ENCODE data around the gene CAPN2.
A peak's percentile ranks its signal among the peaks of the same experiment; 100 is the strongest.
"Not testable (repeated sequence)": the region's sequence is repeated elsewhere in the genome, so short reads cannot be mapped to it uniquely, and the experiment has no call there.

Gene CAPN2

GRCh38 chr1:223815865-223816264 is 103.5 kb downstream of the CAPN2 start:
- H3K79me2 ChIP-seq (ENCODE audit: control insufficient read depth, insufficient read depth, low read length, unreplicated experiment) = peaks cover 32% of the 10 kb centered on the region
- no peaks in the 10 kb centered on the region for H3K27me3 ChIP-seq (ENCODE audit: insufficient read depth, low read length)
- H3K4me1 ChIP-seq (ENCODE audit: control insufficient read depth, insufficient read depth, low read length, unreplicated experiment) = peaks cover 36% of the 10 kb centered on the region
- peak overlapping the region; percentile 65 for H3K27ac ChIP-seq (ENCODE audit: low read depth, low read length)
- H3K36me3 ChIP-seq (ENCODE audit: insufficient read depth, low read length) = no peaks in the 10 kb centered on the region
- 0 out of 2 replicates have a peak overlapping the region, but pooled peaks have one; percentile 54 for H3K4me3 ChIP-seq (ENCODE audit: low read depth, low read length)
- no peak overlapping the region for H2AFZ ChIP-seq (ENCODE audit: low read length, unreplicated experiment)

DNA sequence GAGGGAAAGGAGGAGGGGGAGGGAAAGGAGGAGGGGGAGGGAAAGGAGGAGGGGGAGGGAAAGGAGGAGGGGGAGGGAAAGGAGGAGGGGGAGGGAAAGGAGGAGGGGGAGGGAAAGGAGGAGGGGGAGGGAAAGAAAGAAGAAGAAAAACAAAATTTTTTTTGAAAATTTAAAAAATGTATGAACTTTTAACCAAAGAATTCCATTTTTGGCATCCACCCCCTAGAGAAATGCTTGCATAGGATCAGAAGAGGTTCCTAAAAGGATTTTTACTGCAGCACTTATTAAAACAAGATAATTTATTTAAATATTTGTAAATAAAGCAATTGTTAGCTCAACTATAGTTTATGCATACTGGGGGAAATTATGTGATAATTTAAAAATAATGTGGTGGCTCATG is 104.9 kb downstream of the CAPN2 start:
- not testable (repeated sequence) for H2AFZ ChIP-seq (ENCODE audit: low read length, unreplicated experiment); H3K27ac ChIP-seq (ENCODE audit: low read depth, low read length); H3K27me3 ChIP-seq (ENCODE audit: insufficient read depth, low read length); H3K36me3 ChIP-seq (ENCODE audit: insufficient read depth, low read length); H3K4me3 ChIP-seq (ENCODE audit: low read depth, low read length)
- Histone ChIP-seq H3K4me1 (ENCODE audit: control insufficient read depth, insufficient read depth, low read length, unreplicated experiment) (peaks cover 43% of the 10 kb centered on the region), H3K79me2 (ENCODE audit: control insufficient read depth, insufficient read depth, low read length, unreplicated experiment) (peaks cover 45% of the 10 kb centered on the region)

GRCh38 chr1:223819730-223820514 is 107.6 kb downstream of the CAPN2 start:
- peak overlapping the region; percentile 67 for H3K4me3 ChIP-seq (ENCODE audit: low read depth, low read length)
- peak overlapping the region; percentile 46 for H3K27ac ChIP-seq (ENCODE audit: low read depth, low read length)
- peaks cover 69% of the 10 kb centered on the region for H3K79me2 ChIP-seq (ENCODE audit: control insufficient read depth, insufficient read depth, low read length, unreplicated experiment)
- peak overlapping the region; percentile 46 for H2AFZ ChIP-seq (ENCODE audit: low read length, unreplicated experiment)
- no peaks in the 10 kb centered on the region for H3K27me3 ChIP-seq (ENCODE audit: insufficient read depth, low read length)
- H3K4me1 ChIP-seq (ENCODE audit: control insufficient read depth, insufficient read depth, low read length, unreplicated experiment) = peaks cover 42% of the 10 kb centered on the region
- no peaks in the 10 kb centered on the region for H3K36me3 ChIP-seq (ENCODE audit: insufficient read depth, low read length)

DNA sequence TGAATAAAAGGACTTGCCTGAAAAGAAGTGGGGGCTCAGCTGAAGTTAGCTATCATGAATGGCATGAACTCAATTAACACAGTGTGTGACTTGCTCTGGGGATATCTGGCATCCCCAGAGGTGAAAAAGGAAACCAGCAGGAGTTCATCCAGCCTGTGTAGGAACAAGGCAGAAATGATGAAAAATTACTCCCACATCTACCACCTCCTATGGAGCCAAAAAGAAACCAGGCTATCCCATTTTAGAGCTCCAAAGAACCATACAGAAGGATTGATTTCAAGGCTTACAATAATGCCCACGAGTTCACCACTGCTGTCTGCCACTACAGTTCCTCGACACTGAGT is 108.1 kb downstream of the CAPN2 start:
- Histone ChIP-seq H3K27ac (ENCODE audit: low read depth, low read length) (peak overlapping the region; percentile 46), H2AFZ (ENCODE audit: low read length, unreplicated experiment) (peak overlapping the region; percentile 0), H3K4me3 (ENCODE audit: low read depth, low read length) (peak overlapping the region; percentile 67), H3K27me3 (ENCODE audit: insufficient read depth, low read length) (no peaks in the 10 kb centered on the region), H3K4me1 (ENCODE audit: control insufficient read depth, insufficient read depth, low read length, unreplicated experiment) (peaks cover 37% of the 10 kb centered on the region), H3K36me3 (ENCODE audit: insufficient read depth, low read length) (no peaks in the 10 kb centered on the region), H3K79me2 (ENCODE audit: control insufficient read depth, insufficient read depth, low read length, unreplicated experiment) (peaks cover 70% of the 10 kb centered on the region)

GRCh38 chr1:223820971-223821370 is 108.6 kb downstream of the CAPN2 start:
- H3K79me2 ChIP-seq (ENCODE audit: control insufficient read depth, insufficient read depth, low read length, unreplicated experiment) = peaks cover 70% of the 10 kb centered on the region
- peak overlapping the region; percentile 46 for H3K27ac ChIP-seq (ENCODE audit: low read depth, low read length)
- no peaks in the 10 kb centered on the region for H3K36me3 ChIP-seq (ENCODE audit: insufficient read depth, low read length)
- H3K4me3 ChIP-seq (ENCODE audit: low read depth, low read length) = peak overlapping the region; percentile 67
- no peaks in the 10 kb centered on the region for H3K27me3 ChIP-seq (ENCODE audit: insufficient read depth, low read length)
- peaks cover 37% of the 10 kb centered on the region for H3K4me1 ChIP-seq (ENCODE audit: control insufficient read depth, insufficient read depth, low read length, unreplicated experiment)
- peak overlapping the region; percentile 0 for H2AFZ ChIP-seq (ENCODE audit: low read length, unreplicated experiment)

DNA sequence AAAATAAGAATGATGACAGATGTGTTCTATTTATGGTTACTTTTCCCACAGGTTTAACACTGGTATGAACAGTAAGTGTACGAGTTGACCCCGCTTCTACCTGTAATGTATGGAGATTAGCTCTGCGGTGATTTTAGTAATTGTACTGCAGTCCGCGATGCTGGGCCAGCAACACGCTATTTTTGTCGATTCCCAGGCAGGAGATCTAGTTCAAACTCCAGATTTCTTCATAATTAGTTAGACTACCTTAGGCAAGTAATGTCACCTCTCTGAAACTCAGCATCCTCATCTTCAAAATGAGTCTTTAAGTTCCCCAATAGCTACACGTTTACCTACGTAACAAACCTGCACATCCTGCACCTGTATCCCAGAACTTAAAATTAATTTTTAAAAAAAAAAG is 111.9 kb downstream of the CAPN2 start:
- Histone ChIP-seq H3K79me2 (ENCODE audit: control insufficient read depth, insufficient read depth, low read length, unreplicated experiment) (peaks cover 97% of the 10 kb centered on the region), H3K27ac (ENCODE audit: low read depth, low read length) (no peak overlapping the region), H3K4me3 (ENCODE audit: low read depth, low read length) (no peak overlapping the region), H3K36me3 (ENCODE audit: insufficient read depth, low read length) (0 out of 2 replicates have a peak, but pooled peaks cover 3% of the 10 kb centered on the region), H3K27me3 (ENCODE audit: insufficient read depth, low read length) (no peaks in the 10 kb centered on the region), H3K4me1 (ENCODE audit: control insufficient read depth, insufficient read depth, low read length, unreplicated experiment) (peaks cover 37% of the 10 kb centered on the region), H2AFZ (ENCODE audit: low read length, unreplicated experiment) (no peak overlapping the region)

DNA sequence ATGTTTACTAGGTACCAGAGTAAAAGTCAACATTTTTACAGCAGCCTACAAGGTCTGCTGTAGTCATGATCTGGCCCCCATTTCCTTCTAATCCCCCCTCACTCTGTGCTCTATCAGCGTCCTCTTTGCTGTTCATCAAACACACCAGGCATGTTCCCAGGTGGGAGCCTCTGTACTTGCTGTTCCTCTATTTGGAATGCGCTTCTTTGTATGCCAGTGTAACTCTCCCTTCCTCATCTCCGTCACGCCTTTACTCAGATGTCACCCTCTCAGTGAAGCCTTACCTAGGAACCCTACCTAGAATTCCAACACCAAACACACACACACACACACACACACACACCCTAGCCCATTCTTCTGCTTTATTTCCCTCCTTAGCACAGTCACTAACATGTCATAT is 112.4 kb downstream of the CAPN2 start:
- H3K4me3 ChIP-seq (ENCODE audit: low read depth, low read length) = no peak overlapping the region
- peaks cover 98% of the 10 kb centered on the region for H3K79me2 ChIP-seq (ENCODE audit: control insufficient read depth, insufficient read depth, low read length, unreplicated experiment)
- no peak overlapping the region for H2AFZ ChIP-seq (ENCODE audit: low read length, unreplicated experiment)
- H3K27ac ChIP-seq (ENCODE audit: low read depth, low read length) = no peak overlapping the region
- H3K36me3 ChIP-seq (ENCODE audit: insufficient read depth, low read length) = 0 out of 2 replicates have a peak, but pooled peaks cover 3% of the 10 kb centered on the region
- H3K27me3 ChIP-seq (ENCODE audit: insufficient read depth, low read length) = no peaks in the 10 kb centered on the region
- H3K4me1 ChIP-seq (ENCODE audit: control insufficient read depth, insufficient read depth, low read length, unreplicated experiment) = peaks cover 34% of the 10 kb centered on the region
